ENCODE data around the gene ETFDH.
A peak's percentile ranks its signal among the peaks of the same experiment; 100 is the strongest.
"Not testable (repeated sequence)": the region's sequence is repeated elsewhere in the genome, so short reads cannot be mapped to it uniquely, and the experiment has no call there.

Gene ETFDH

DNA sequence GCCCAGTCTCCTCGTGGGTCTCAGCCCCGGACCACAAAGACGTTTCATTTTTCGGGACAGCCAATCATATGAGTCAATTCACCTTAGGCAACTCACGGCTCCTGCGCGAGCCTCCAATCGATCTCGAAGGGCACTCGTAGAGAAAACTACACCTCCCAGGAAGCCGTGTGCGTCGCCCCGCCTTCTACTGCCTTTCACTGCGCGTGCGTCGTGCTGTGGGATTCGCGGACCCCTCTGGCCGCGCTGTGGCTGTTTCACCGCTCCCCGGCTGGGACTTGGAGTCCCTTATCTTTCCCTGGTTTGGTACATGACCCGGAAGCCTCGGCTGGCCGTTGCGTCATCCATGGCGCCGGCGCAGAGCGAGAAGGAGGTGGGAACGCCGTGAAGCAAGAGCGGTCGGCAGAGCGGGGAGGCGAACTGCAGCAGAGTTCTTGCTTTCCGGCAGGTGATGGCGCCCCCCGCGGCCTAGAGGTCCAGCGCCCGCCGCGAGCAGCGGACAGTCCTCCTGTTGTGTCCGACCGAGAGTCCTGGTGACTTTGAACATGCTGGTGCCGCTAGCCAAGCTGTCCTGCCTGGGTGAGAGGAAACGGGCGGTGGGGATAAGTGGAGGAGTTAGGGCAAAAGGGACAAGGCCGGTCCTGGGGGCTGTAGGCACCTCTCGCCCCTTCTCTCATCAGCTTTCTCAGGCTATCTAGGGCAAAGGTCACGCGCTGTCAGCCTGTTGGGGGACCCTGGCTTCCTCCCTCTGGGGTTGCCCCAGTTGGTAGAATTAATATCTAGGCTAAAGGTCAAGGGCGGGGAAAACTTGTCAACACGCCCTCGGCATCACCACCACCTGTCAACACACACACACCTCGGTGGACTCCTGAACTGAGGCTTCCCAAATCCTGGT is at the start of gene ETFDH:
ETFDH (plus strand) TSS at position 382 of the 892 bp plus-strand sequence; CDS start at position 543, 161 bp downstream.
- peak; percentile 100 for DNase-seq

DNA sequence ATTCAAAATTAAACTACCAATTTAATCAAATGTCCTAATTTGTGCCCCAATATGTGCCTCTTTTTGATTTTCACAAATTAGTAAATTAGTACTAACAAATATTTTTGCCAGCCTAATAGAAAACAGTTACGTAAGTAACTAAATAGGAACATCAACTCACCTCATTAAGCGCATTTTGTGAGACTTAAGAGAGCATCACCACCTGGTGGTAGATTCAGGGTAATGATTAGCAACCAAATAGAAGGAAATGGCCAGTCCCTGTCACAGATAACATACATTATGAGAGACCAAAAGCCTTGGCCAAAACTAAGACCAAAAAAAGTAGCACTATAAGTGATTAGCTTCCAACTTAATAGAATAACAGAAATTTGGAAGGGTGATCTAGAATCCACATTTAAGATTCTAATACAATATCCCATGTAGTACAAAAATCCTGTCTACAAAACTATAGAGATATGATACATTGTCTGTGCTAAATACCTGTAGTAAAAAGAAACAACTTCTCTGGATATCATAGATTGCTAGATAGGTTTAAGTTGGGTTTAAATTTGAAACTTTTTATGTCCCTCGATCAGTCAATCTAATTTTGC is 47.1 kb upstream of the ETFDH start:
- peak; percentile 49 for DNase-seq

GRCh38 chr4:158625544-158625943 is 46.6 kb upstream of the ETFDH start:
- no peak for DNase-seq

DNA sequence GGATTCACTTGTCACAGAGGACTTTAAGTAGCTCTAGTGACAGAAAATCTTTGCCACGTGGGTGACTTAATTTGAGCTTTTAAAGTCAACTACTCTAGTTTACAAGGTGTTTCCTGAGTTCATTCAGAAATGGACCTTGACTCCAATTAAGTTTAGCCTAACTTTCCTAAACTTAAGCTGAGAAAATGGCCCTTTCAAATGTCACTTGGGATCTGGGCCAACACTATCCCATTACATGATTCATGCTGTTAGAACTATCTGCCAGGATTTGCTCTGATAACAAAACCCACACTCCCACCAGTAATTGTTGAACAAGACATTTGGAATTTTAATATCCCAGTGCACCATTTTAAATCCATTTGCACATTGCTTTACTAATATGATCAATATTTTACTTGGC is 41.2 kb upstream of the ETFDH start:
- DNase-seq = peak; percentile 61

GRCh38 chr4:158636619-158637018 is 35.5 kb upstream of the ETFDH start:
- DNase-seq = no peak

- DNase-seq = no peak
These were observed 27.7 kb upstream of the ETFDH start for GRCh38 chr4:158644356-158644755.

DNA sequence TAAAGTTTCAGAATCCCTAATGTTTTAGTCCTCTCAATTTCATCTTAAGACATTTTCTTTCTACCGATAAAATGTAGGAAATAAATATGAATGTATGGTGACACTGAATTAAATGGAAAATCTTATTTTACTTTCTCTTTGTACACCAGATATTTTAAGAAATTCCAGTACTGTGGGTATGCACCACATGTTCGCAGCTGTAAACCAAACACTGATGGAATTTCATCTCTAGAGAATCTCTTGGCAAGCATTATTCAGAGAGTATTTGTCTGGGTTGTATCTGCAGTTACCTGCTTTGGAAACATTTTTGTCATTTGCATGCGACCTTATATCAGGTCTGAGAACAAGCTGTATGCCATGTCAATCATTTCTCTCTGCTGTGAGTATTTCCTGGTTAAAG is 27.3 kb upstream of the ETFDH start:
- DNase-seq = no peak

DNA sequence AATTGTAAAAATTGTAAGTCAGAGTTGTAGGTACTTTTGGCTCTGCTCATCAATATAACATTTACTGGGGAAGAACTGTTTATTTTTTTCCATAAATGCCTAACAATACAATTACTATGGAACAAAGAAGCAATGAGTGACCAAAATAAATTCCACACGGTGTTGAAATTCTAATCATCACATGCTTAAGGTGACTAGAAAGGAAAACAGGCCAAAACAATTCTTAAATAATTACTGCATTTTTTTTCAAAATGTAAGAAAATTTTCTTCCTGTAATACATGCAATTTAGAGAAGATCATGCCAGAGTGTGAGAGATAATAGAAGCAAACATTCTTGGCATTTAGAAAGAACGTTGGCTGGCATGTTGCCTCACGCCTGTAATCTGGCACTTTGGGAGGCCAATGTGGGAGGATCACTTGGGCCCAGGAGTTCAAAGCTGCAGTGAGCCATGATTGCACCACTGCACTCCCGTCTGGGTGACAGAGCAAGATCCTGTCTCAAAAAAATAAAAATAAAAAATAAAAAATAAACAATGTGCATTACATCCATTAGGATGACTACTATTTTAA is 22.9 kb upstream of the ETFDH start:
- no peak for DNase-seq

- DNase-seq = no peak
These were observed 19.2 kb upstream of the ETFDH start for GRCh38 chr4:158652920-158653319.

DNA sequence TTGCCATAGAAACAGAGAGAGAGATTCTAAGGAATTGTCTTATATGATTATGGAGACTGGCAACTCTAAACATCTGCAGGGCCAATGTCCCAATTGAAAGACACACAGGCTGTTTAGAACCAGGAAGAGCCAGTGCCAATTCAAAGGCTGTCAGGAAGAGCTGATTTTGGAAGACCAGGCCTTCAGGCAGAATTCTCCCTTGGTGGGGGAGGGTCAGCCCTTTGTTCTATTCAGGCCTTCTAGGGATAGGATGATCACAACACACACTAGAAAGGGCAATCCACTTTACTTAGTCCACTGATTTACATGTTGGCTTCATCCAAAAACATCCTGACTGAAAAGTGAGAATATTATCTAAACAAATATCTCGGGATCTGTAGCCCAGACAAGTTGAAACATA is 15.7 kb upstream of the ETFDH start:
- no peak for DNase-seq

DNA sequence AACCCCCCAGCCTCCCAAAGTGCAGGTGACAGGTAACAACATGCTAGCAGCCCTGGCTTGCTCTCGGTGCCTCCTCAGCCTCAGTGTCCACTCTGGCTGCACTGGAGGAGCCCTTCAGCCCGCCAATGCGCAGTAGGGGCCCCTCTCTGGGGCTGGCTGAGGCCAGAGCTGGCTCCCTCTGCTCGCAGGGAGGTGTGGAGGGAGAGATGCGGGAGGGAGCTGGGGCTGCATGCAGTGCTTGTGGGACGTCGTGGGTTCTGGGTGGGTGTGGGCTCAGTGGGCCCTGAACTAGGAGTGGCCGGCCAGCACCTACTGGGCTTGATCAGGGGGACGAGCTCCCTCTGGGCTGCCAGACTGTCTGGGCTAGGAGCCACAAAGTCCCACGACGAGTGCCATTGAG is 14.8 kb upstream of the ETFDH start:
- DNase-seq = no peak

DNA sequence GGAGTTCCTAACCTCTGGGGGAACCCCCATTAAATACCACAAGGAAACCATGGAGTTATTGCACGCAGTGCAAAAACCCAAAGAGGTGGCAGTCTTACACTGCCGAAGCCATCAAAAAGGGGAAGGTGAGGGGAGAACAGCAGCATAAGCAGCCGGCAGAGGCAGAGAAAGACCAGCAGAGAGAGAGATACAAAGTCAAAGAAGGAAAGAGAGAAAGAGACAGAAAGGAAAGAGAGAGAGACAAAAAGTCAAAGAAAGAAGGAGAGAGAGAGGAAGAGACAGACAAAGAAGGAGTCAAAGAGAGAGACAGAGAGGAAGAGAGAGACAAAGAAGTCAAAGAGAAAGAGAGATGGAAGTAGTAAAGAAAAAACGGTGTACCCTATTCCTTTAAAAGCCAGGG is 8.8 kb upstream of the ETFDH start:
- DNase-seq = not testable (repeated sequence)

GRCh38 chr4:158663707-158664625 is 8.1 kb upstream of the ETFDH start:
- DNase-seq = not testable (repeated sequence)

- no peak for DNase-seq
These were observed 7.3 kb upstream of the ETFDH start for GRCh38 chr4:158664806-158665205.

GRCh38 chr4:158666892-158667291 is 5.2 kb upstream of the ETFDH start:
- no peak for DNase-seq

GRCh38 chr4:158667651-158668198 is 4.4 kb upstream of the ETFDH start:
- DNase-seq = peak; percentile 19

- DNase-seq = no peak
These were observed 2.8 kb upstream of the ETFDH start for GRCh38 chr4:158669310-158669709.

- DNase-seq = peak; percentile 77
These were observed 976 bp upstream of the ETFDH start for GRCh38 chr4:158670975-158671664.

DNA sequence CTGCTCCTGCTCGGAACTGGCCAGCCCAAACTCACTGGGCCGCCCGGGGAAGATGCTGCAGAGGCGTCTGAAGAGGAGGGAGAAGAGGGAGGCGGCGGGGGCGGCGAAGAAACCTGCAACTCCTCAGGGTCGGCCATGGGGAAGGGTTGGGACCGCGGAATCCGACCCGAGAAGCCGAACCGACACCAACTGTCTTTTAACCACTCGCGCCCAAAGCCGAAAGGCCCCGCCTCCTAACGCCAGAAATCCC is 506 bp upstream of the ETFDH start, which contains the start of gene C4orf46:
C4orf46 (minus strand) TSS at position 223 of the 250 bp plus-strand sequence; CDS start at position 137, 86 bp downstream.
- no peak for DNase-seq

- no peak for DNase-seq
These were observed 1.5 kb downstream of the ETFDH start for GRCh38 chr4:158673633-158674032.

- DNase-seq = no peak
These were observed 4.0 kb downstream of the ETFDH start for GRCh38 chr4:158676076-158676475.

DNA sequence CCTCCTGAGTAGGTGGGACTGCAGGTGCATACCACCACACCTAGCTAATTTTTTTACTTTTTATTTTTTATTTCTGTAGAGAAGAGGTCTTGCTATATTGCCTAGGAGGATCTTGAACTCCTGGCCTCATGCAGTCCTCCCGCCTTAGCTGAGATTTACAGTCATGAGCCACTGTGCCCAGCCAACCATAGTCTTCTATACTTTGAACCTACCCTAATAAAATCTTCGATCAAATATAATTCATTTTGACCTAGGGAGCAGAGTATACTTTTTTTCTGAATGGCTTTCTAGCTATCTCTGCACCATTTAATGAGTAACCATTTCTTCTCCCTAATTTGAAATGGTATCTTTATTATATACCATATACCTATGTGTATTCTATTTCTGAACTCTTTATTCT is 6.7 kb downstream of the ETFDH start:
- no peak for DNase-seq
